Measurements from ENCODE around the gene METRNL.

The METRNL gene

DNA sequence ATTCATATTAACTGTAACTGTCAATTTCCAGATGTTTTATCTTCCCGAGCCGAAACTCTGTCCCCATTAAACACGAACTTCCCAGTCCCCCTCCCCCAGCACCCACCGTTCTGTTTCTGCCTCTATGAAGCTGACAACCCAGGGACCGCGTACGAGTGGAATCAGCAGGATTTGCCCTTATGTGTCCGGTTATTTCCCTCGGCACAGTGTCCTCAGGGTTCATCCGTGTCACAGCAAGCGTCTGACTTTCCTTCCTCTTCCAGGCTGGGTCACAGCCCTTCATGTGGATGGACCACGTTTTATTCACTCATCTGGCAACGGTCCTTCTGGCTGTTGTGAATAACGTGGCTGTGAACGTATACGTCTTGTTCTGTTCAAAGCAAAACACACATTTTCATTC is 31.3 kb downstream of the METRNL start:
- no peaks in the 10 kb centered on the region for H3K9me2 ChIP-seq (replicated peaks; ENCODE audit: insufficient read depth, low read length)
- no peak overlapping the region for H3K27ac ChIP-seq (ENCODE audit: low read length)
- TF ChIP-seq EZH2 (optimal IDR thresholded peaks at IDR 0.05; ENCODE audit: low read depth, low read length) (no peak), EZH2phosphoT487 (IDR thresholded peaks at IDR 0.05; ENCODE audit: low read length) (no peak)
- TF ChIP-seq, protein P1, sequence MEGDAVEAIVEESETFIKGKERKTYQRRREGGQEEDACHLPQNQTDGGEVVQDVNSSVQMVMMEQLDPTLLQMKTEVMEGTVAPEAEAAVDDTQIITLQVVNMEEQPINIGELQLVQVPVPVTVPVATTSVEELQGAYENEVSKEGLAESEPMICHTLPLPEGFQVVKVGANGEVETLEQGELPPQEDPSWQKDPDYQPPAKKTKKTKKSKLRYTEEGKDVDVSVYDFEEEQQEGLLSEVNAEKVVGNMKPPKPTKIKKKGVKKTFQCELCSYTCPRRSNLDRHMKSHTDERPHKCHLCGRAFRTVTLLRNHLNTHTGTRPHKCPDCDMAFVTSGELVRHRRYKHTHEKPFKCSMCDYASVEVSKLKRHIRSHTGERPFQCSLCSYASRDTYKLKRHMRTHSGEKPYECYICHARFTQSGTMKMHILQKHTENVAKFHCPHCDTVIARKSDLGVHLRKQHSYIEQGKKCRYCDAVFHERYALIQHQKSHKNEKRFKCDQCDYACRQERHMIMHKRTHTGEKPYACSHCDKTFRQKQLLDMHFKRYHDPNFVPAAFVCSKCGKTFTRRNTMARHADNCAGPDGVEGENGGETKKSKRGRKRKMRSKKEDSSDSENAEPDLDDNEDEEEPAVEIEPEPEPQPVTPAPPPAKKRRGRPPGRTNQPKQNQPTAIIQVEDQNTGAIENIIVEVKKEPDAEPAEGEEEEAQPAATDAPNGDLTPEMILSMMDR (IDR thresholded peaks at IDR 0.05; ENCODE audit: low read length): no peak
- no peaks in the 10 kb centered on the region for H3K79me2 ChIP-seq (ENCODE audit: low read length)
- H3K4me1 ChIP-seq (ENCODE audit: low read length): no peaks in the 10 kb centered on the region
- no peaks in the 10 kb centered on the region for H3K36me3 ChIP-seq (replicated peaks; ENCODE audit: insufficient read depth, low read length)
- H3F3A ChIP-seq (ENCODE audit: insufficient read depth, low read length): no peaks in the 10 kb centered on the region
- DNase-seq: no peak
- no peaks in the 10 kb centered on the region for H3K9me3 ChIP-seq (replicated peaks; ENCODE audit: insufficient read depth, low read length)
- peaks cover 99% of the 10 kb centered on the region for H3K27me3 ChIP-seq (replicated peaks; ENCODE audit: insufficient read depth, low read length)
- H2AFZ ChIP-seq (ENCODE audit: low read length): no peak overlapping the region
- H4K20me1 ChIP-seq (ENCODE audit: insufficient read depth, low read length): no peaks in the 10 kb centered on the region
- no peak overlapping the region for H3K4me3 ChIP-seq (ENCODE audit: low read length)
- no peak overlapping the region for H3K9ac ChIP-seq (ENCODE audit: low read length)
- H3K4me2 ChIP-seq (ENCODE audit: low read depth, low read length): no peak overlapping the region

DNA sequence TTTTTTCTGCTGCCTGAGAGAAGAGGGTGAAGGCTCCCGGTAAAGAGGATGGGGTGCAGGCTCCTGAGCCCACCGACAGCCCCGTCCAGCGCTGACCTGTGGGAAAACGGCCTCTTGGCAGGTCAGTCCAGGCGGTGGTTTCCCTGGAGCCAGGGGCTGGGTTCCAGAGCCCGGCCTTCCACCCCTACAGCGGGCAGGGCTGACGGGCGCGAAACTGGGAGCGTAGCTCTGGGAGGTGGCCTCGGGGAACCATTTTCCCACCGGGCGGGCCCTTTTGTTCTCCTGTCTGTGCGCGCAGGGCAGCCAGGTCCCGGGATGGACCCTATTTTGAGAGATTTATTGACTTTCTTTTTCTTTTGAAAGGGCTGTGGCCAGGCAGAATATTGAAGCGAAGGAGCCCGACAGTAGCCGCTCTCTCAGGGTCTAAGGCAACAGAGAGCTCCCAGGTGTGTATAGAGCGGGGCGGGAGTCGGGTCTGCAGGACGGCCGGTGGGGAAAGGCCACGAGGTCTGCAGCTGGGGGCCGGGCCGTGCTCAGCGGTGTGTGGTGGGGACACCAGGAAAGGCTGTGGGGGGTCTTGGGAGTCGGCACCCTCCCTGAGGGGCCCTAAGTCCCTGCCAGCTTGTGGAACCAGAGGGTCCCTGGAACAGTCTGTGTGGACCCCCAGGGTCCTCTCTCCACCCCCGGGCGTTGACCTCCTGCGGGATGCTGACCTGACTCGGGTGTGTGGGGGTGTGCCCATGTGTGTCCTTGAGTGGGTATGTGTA is 32.3 kb downstream of the METRNL start:
- no peak overlapping the region for H3K4me3 ChIP-seq (ENCODE audit: low read length)
- no peaks in the 10 kb centered on the region for H4K20me1 ChIP-seq (ENCODE audit: insufficient read depth, low read length)
- H3K4me2 ChIP-seq (ENCODE audit: low read depth, low read length): no peak overlapping the region
- H3K9ac ChIP-seq (ENCODE audit: low read length): no peak overlapping the region
- H3K79me2 ChIP-seq (ENCODE audit: low read length): no peaks in the 10 kb centered on the region
- no peak for TF ChIP-seq EZH2phosphoT487 (IDR thresholded peaks at IDR 0.05; ENCODE audit: low read length)
- TF ChIP-seq, protein P1 (IDR thresholded peaks at IDR 0.05; ENCODE audit: low read length): no peak
- TF ChIP-seq EZH2 (optimal IDR thresholded peaks at IDR 0.05; ENCODE audit: low read depth, low read length): no peak
- no peak overlapping the region for H2AFZ ChIP-seq (ENCODE audit: low read length)
- no peaks in the 10 kb centered on the region for H3K9me2 ChIP-seq (replicated peaks; ENCODE audit: insufficient read depth, low read length)
- H3K27me3 ChIP-seq (replicated peaks; ENCODE audit: insufficient read depth, low read length): peaks cover 99% of the 10 kb centered on the region
- no peak overlapping the region for H3K27ac ChIP-seq (ENCODE audit: low read length)
- no peaks in the 10 kb centered on the region for H3F3A ChIP-seq (ENCODE audit: insufficient read depth, low read length)
- no peaks in the 10 kb centered on the region for H3K4me1 ChIP-seq (ENCODE audit: low read length)
- no peak for DNase-seq
- H3K36me3 ChIP-seq (replicated peaks; ENCODE audit: insufficient read depth, low read length): no peaks in the 10 kb centered on the region
- H3K9me3 ChIP-seq (replicated peaks; ENCODE audit: insufficient read depth, low read length): no peaks in the 10 kb centered on the region

DNA sequence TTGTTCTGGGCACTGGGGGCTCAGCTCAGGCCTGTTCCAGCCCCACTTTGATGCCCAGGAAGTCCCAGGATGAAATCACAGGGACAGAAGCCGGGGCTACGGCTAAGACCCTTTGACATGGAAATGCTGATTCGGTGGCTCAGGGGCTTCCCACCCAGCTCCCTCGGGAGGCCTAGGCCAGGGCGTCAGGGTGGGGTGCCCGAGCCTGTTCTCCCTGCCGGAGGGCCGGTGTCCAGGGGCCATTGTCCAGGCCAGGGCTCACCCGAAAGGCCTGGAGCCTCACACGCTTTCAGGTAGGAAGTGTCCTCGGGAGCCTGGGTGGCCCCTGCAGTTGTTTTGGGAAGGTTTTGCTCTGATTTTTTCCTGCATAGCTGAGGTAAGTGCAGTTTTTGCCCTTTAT is 34.0 kb downstream of the METRNL start:
- no peak for DNase-seq
- Histone ChIP-seq H3K9me2 (replicated peaks; ENCODE audit: insufficient read depth, low read length) (no peaks in the 10 kb centered on the region), H3K27ac (ENCODE audit: low read length) (no peak overlapping the region), H3K4me1 (ENCODE audit: low read length) (no peaks in the 10 kb centered on the region), H3K9ac (ENCODE audit: low read length) (no peak overlapping the region), H3K4me2 (ENCODE audit: low read depth, low read length) (no peak overlapping the region), H3K27me3 (replicated peaks; ENCODE audit: insufficient read depth, low read length) (peaks cover 99% of the 10 kb centered on the region), H4K20me1 (ENCODE audit: insufficient read depth, low read length) (no peaks in the 10 kb centered on the region), H2AFZ (ENCODE audit: low read length) (no peak overlapping the region), H3K4me3 (ENCODE audit: low read length) (no peak overlapping the region), H3K79me2 (ENCODE audit: low read length) (no peaks in the 10 kb centered on the region), H3F3A (ENCODE audit: insufficient read depth, low read length) (no peaks in the 10 kb centered on the region), H3K9me3 (replicated peaks; ENCODE audit: insufficient read depth, low read length) (no peaks in the 10 kb centered on the region), H3K36me3 (replicated peaks; ENCODE audit: insufficient read depth, low read length) (no peaks in the 10 kb centered on the region)
- no peak for TF ChIP-seq EZH2phosphoT487 (IDR thresholded peaks at IDR 0.05; ENCODE audit: low read length)
- TF ChIP-seq, protein P1 (IDR thresholded peaks at IDR 0.05; ENCODE audit: low read length): no peak
- TF ChIP-seq EZH2 (optimal IDR thresholded peaks at IDR 0.05; ENCODE audit: low read depth, low read length): no peak

Measured in MM.1S (cell line).